ENCODE results near the gene IFNL4. TPM values are rescaled to one million over a fixed set of nuclear protein-coding genes. Genes with fewer than 3 reads are reported as not detected.
"Not testable (repeated sequence)": the region's sequence is repeated elsewhere in the genome, so short reads cannot be mapped to it uniquely, and the experiment has no call there.

Gene IFNL4
- total and polyA plus RNA-seq, 2 donors (not counting 1 experiment from before 2014, with no cell fraction given): not detected

GRCh38 chr19:39276740-39277139 lies 28.1 kb upstream of the IFNL4 start:
- no peaks in the 10 kb centered on the region for H3K9me3 Mint-ChIP-seq (ENCODE audit: insufficient read depth)
- no peak overlapping the region for H3K4me2 ChIP-seq (replicated peaks; ENCODE audit: low read depth, low read length, poor library complexity, severe bottlenecking)
- DNase-seq (no peak), ATAC-seq (ENCODE audit: low read depth) (no peak)
- H4K20me1 ChIP-seq (ENCODE audit: control insufficient read depth, insufficient read depth, low read length, poor library complexity, severe bottlenecking): no peaks in the 10 kb centered on the region
- peaks cover 0 to 2% (median 0%) of the 10 kb centered on the region in 4 experiments for H3K27me3 ChIP-seq (replicated peaks in 1 of 4; ENCODE audit: control extremely low read depth in 1 of 4, control insufficient read depth in 3 of 4, insufficient read depth in 4 of 4, low read length in 3 of 4)
- H3K4me1 ChIP-seq (ENCODE audit: control insufficient read depth in 2 of 2, insufficient read depth in 2 of 2, low read length in 2 of 2): no peaks in the 10 kb centered on the region
- H3K4me3 Mint-ChIP-seq: no peak overlapping the region
- no peak overlapping the region for H3K27ac Mint-ChIP-seq
- H2AFZ ChIP-seq (ENCODE audit: insufficient read depth, low read depth, low read length, poor library complexity, severe bottlenecking): no peak overlapping the region
- WGBS (ENCODE audit: insufficient coverage): 92% methylated on average over 4 of the region's 5 CpGs
- no peaks in the 10 kb centered on the region for H3K36me3 ChIP-seq (replicated peaks in 1 of 2; ENCODE audit: control extremely low read depth in 1 of 2, control insufficient read depth in 1 of 2, extremely low read depth in 1 of 2, insufficient read depth in 2 of 2, low read length in 1 of 2)
- intact Hi-C loops (cut with micrococcal nuclease): no loop called here
- H3K27ac ChIP-seq (ENCODE audit: low read length in 2 of 2): no peak overlapping the region
- H3K79me2 ChIP-seq (ENCODE audit: control insufficient read depth, insufficient read depth, low read length): no peaks in the 10 kb centered on the region
- no peak overlapping the region for H3K9ac ChIP-seq (ENCODE audit: low read length)
- no peaks in the 10 kb centered on the region for H3K27me3 Mint-ChIP-seq
- no peak overlapping the region for H3K4me3 ChIP-seq (ENCODE audit: control extremely low read depth in 1 of 5, extremely low read depth in 1 of 5, insufficient read depth in 1 of 5, low read depth in 2 of 5, low read length in 4 of 5)
- POLR2A ChIA-PET: no interaction called here
- H3K4me1 Mint-ChIP-seq: no peaks in the 10 kb centered on the region
- CTCF ChIA-PET: no interaction called here
- TF ChIP-seq, protein P1, sequence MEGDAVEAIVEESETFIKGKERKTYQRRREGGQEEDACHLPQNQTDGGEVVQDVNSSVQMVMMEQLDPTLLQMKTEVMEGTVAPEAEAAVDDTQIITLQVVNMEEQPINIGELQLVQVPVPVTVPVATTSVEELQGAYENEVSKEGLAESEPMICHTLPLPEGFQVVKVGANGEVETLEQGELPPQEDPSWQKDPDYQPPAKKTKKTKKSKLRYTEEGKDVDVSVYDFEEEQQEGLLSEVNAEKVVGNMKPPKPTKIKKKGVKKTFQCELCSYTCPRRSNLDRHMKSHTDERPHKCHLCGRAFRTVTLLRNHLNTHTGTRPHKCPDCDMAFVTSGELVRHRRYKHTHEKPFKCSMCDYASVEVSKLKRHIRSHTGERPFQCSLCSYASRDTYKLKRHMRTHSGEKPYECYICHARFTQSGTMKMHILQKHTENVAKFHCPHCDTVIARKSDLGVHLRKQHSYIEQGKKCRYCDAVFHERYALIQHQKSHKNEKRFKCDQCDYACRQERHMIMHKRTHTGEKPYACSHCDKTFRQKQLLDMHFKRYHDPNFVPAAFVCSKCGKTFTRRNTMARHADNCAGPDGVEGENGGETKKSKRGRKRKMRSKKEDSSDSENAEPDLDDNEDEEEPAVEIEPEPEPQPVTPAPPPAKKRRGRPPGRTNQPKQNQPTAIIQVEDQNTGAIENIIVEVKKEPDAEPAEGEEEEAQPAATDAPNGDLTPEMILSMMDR (IDR thresholded peaks at IDR 0.05): no peak
- no peak for TF ChIP-seq EZH2 (IDR thresholded peaks at IDR 0.05; ENCODE audit: borderline replicate concordance, insufficient read depth, low read depth, low read length, poor library complexity, severe bottlenecking)
- H3K9me3 ChIP-seq (ENCODE audit: control extremely low read depth in 1 of 3, control insufficient read depth in 2 of 3, insufficient read depth in 1 of 3, low read length in 2 of 3): peaks cover 0 to 2% (median 0%) of the 10 kb centered on the region in 3 donors

DNA sequence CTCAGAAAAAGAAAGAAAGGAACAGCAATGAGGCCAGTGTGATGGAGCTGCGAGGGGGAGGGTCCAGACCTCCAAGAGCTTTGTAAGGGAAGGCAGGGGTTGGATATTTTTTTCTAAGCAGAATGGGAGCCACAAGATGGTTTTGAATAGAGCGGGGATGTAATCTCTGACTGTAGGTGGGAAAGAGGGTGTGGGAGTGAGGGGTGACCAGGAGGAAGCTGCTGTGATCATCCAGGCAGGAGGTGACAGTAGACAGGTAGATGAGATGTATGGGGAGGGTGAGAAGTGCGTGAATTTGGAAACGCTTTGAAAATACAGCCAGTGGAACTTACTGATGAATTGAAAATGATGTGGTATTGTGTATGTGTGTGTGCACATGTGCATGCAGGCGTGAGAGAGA lies 26.9 kb upstream of the IFNL4 start:
- Histone ChIP-seq H2AFZ (ENCODE audit: insufficient read depth, low read depth, low read length, poor library complexity, severe bottlenecking) (no peak overlapping the region), H3K9ac (ENCODE audit: low read length) (no peak overlapping the region), H4K20me1 (ENCODE audit: control insufficient read depth, insufficient read depth, low read length, poor library complexity, severe bottlenecking) (no peaks in the 10 kb centered on the region), H3K9me3 (ENCODE audit: control extremely low read depth in 1 of 3, control insufficient read depth in 2 of 3, insufficient read depth in 1 of 3, low read length in 2 of 3) (no peaks in the 10 kb centered on the region), H3K36me3 (replicated peaks in 1 of 2; ENCODE audit: control extremely low read depth in 1 of 2, control insufficient read depth in 1 of 2, extremely low read depth in 1 of 2, insufficient read depth in 2 of 2, low read length in 1 of 2) (no peaks in the 10 kb centered on the region), H3K79me2 (ENCODE audit: control insufficient read depth, insufficient read depth, low read length) (no peaks in the 10 kb centered on the region), H3K4me3 (ENCODE audit: control extremely low read depth in 1 of 5, extremely low read depth in 1 of 5, insufficient read depth in 1 of 5, low read depth in 2 of 5, low read length in 4 of 5) (no peak overlapping the region), H3K27ac (ENCODE audit: low read length in 2 of 2) (no peak overlapping the region), H3K4me2 (replicated peaks; ENCODE audit: low read depth, low read length, poor library complexity, severe bottlenecking) (no peak overlapping the region), H3K4me1 (ENCODE audit: control insufficient read depth in 2 of 2, insufficient read depth in 2 of 2, low read length in 2 of 2) (no peaks in the 10 kb centered on the region), H3K27me3 (replicated peaks in 1 of 4; ENCODE audit: control extremely low read depth in 1 of 4, control insufficient read depth in 3 of 4, insufficient read depth in 4 of 4, low read length in 3 of 4) (peaks cover 0 to 5% (median 1%) of the 10 kb centered on the region in 4 experiments)
- no peak for ATAC-seq (ENCODE audit: low read depth)
- TF ChIP-seq, protein P1 (IDR thresholded peaks at IDR 0.05): no peak
- TF ChIP-seq EZH2 (IDR thresholded peaks at IDR 0.05; ENCODE audit: borderline replicate concordance, insufficient read depth, low read depth, low read length, poor library complexity, severe bottlenecking): no peak
- H3K27ac Mint-ChIP-seq: no peak overlapping the region
- no peak for DNase-seq
- intact Hi-C loops (cut with micrococcal nuclease): no loop called here
- CTCF ChIA-PET: no interaction called here
- H3K4me3 Mint-ChIP-seq: no peak overlapping the region
- H3K4me1 Mint-ChIP-seq: no peaks in the 10 kb centered on the region
- H3K9me3 Mint-ChIP-seq (ENCODE audit: insufficient read depth): no peaks in the 10 kb centered on the region
- peaks cover 7% of the 10 kb centered on the region for H3K27me3 Mint-ChIP-seq
- POLR2A ChIA-PET: no interaction called here
- 89% methylated on average over 5 of the region's 5 CpGs for WGBS (ENCODE audit: insufficient coverage)

DNA sequence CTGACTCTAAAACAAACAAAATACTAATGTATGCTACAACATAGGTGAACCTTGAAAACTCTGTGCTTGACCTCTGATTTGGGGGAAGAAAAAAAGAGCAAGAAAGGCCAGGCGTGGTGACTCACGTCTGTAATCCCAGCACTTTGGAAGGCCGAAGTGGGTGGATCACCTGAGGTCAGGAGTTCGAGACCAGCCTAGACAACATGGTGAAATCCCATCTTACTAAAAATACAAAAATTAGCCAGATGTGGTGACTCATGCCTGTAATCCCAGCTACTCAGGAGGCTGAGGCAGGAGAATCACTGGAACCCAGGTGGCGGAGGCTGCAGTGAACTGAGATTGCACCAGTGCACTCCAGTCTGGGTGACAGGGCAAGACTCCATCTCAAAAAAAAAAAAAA lies 25.2 kb upstream of the IFNL4 start:
- H3K27ac ChIP-seq (ENCODE audit: low read length in 2 of 2); H3K4me1 ChIP-seq (ENCODE audit: control insufficient read depth in 2 of 2, insufficient read depth in 2 of 2, low read length in 2 of 2); POLR2A ChIA-PET; H3K4me3 Mint-ChIP-seq; H3K27ac Mint-ChIP-seq; H3K9ac ChIP-seq (ENCODE audit: low read length); H3K9me3 ChIP-seq (ENCODE audit: control extremely low read depth in 1 of 3, control insufficient read depth in 2 of 3, insufficient read depth in 1 of 3, low read length in 2 of 3); CTCF ChIA-PET; H3K4me2 ChIP-seq (replicated peaks; ENCODE audit: low read depth, low read length, poor library complexity, severe bottlenecking); H3K36me3 ChIP-seq (replicated peaks in 1 of 2; ENCODE audit: control extremely low read depth in 1 of 2, control insufficient read depth in 1 of 2, extremely low read depth in 1 of 2, insufficient read depth in 2 of 2, low read length in 1 of 2); ATAC-seq (ENCODE audit: low read depth); H3K9me3 Mint-ChIP-seq (ENCODE audit: insufficient read depth); intact Hi-C loops (cut with micrococcal nuclease); H3K4me1 Mint-ChIP-seq; H4K20me1 ChIP-seq (ENCODE audit: control insufficient read depth, insufficient read depth, low read length, poor library complexity, severe bottlenecking); H2AFZ ChIP-seq (ENCODE audit: insufficient read depth, low read depth, low read length, poor library complexity, severe bottlenecking); DNase-seq; H3K79me2 ChIP-seq (ENCODE audit: control insufficient read depth, insufficient read depth, low read length); H3K27me3 ChIP-seq (replicated peaks in 1 of 4; ENCODE audit: control extremely low read depth in 1 of 4, control insufficient read depth in 3 of 4, insufficient read depth in 4 of 4, low read length in 3 of 4); H3K4me3 ChIP-seq (ENCODE audit: control extremely low read depth in 1 of 5, extremely low read depth in 1 of 5, insufficient read depth in 1 of 5, low read depth in 2 of 5, low read length in 4 of 5): not testable (repeated sequence)
- H3K27me3 Mint-ChIP-seq: peaks cover 15% of the 10 kb centered on the region
- no CpG with 5 or more reads among the region's 5 CpGs for WGBS (ENCODE audit: insufficient coverage)
